GM21528 (cell line): ENCODE measurements around the gene ZDHHC3.

Experiments used
- ATAC-seq: cut with Tn5 transposase; IDR thresholded peaks from one replicate; pipeline ENCODE4 v1.9.1; 2021; ENCODE audit warnings: mild to moderate bottlenecking, moderate library complexity; ENCODE audit not compliant: unreplicated experiment, low FRiP score

The ZDHHC3 gene

GRCh38 chr3:44903751-44904150 lies 72.2 kb downstream of the ZDHHC3 start:
- no peak for ATAC-seq

GRCh38 chr3:44903314-44903713 lies 72.7 kb downstream of the ZDHHC3 start:
- no peak for ATAC-seq

GRCh38 chr3:44902628-44903027 lies 73.3 kb downstream of the ZDHHC3 start:
- ATAC-seq = no peak

GRCh38 chr3:44899683-44900367 lies 76.1 kb downstream of the ZDHHC3 start:
- no peak for ATAC-seq

- no peak for ATAC-seq
Measured at GRCh38 chr3:44896440-44896839, 79.5 kb downstream of the ZDHHC3 start.

GRCh38 chr3:44894485-44894884 lies 81.5 kb downstream of the ZDHHC3 start:
- ATAC-seq = no peak

GRCh38 chr3:44893097-44893496 lies 82.9 kb downstream of the ZDHHC3 start:
- no peak for ATAC-seq

GRCh38 chr3:44892689-44893088 lies 83.3 kb downstream of the ZDHHC3 start:
- no peak for ATAC-seq

- ATAC-seq = no peak
Measured at GRCh38 chr3:44890852-44891251, 85.1 kb downstream of the ZDHHC3 start.

- ATAC-seq = no peak
Measured at GRCh38 chr3:44890258-44890657, 85.7 kb downstream of the ZDHHC3 start.

- ATAC-seq = no peak
Measured at GRCh38 chr3:44887101-44887500, 88.9 kb downstream of the ZDHHC3 start.

- ATAC-seq = no peak
Measured at GRCh38 chr3:44886561-44886960, 89.4 kb downstream of the ZDHHC3 start.

GRCh38 chr3:44885618-44886017 lies 90.4 kb downstream of the ZDHHC3 start:
- ATAC-seq = no peak

- no peak for ATAC-seq
Measured at GRCh38 chr3:44883999-44884431, 92.0 kb downstream of the ZDHHC3 start.

GRCh38 chr3:44883213-44883955 lies 92.6 kb downstream of the ZDHHC3 start:
- no peak for ATAC-seq

GRCh38 chr3:44880284-44880683 lies 95.7 kb downstream of the ZDHHC3 start:
- ATAC-seq = no peak

GRCh38 chr3:44877333-44877732 lies 98.6 kb downstream of the ZDHHC3 start:
- no peak for ATAC-seq

GRCh38 chr3:44875596-44875995 lies 100.4 kb downstream of the ZDHHC3 start:
- no peak for ATAC-seq
